Measurements from ENCODE around the gene NF2. TPM values are rescaled to one million over a fixed set of nuclear protein-coding genes. Genes with fewer than 3 reads are reported as not detected.

NF2 gene
- total RNA-seq, 2 donors from 2014 or later: 58.2 to 70.9 TPM

DNA sequence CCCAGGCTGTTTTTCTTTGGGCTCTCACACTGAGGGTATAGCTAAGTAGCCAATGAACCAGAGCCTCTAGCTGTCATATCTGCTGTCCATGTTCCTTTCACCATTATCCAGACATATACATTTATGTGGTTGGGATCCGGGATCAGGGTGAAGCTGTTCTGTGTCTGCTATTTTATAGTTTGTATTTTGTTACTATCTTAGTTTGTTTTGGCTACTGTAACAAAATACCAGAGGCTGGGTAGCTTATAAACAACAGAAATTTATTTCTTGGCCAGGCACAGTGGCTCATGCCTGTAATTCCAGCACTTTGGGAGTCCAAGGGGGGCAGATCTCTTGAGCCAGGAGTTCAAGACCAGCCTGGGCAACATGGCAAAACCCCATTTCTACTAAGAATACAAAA is 75.9 kb downstream of the NF2 start:
- H3K4me3 Mint-ChIP-seq: no peak overlapping the region
- no peak overlapping the region for H3K27ac Mint-ChIP-seq
- no peaks in the 10 kb centered on the region for H3K9me3 Mint-ChIP-seq
- H3K4me1 Mint-ChIP-seq (ENCODE audit: low read depth in 2 of 2): no peaks in the 10 kb centered on the region
- DNase-seq (ENCODE audit: low spot score): no peak
- H3K36me3 Mint-ChIP-seq: peaks cover 22% of the 10 kb centered on the region
- no peak for ATAC-seq
- H3K27me3 Mint-ChIP-seq: no peaks in the 10 kb centered on the region

DNA sequence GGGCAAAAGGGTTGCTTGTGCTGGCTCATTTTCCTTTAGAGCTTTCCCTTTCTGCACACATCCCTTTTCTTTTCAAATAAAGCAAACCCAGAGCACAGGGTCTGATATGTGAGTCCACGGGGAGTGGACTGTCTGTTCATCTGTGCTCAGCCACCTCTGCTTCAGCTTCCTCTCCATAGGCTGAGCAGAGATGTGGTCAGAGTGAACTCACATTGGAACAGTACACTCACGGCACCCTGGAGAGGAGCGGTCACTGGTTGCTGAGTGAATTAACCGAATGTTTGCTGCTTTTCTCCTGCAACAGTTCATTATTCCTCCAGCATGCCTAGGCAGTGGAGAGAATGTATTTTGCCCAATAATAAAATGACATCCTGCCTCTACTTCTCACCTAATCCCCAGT is 80.1 kb downstream of the NF2 start:
- DNase-seq (ENCODE audit: low spot score) (no peak), ATAC-seq (no peak)
- Mint-ChIP-seq H3K36me3 (peaks cover 6% of the 10 kb centered on the region), H3K4me3 (no peak overlapping the region), H3K4me1 (ENCODE audit: low read depth in 2 of 2) (no peaks in the 10 kb centered on the region), H3K27me3 (no peaks in the 10 kb centered on the region), H3K27ac (no peak overlapping the region), H3K9me3 (no peaks in the 10 kb centered on the region)

DNA sequence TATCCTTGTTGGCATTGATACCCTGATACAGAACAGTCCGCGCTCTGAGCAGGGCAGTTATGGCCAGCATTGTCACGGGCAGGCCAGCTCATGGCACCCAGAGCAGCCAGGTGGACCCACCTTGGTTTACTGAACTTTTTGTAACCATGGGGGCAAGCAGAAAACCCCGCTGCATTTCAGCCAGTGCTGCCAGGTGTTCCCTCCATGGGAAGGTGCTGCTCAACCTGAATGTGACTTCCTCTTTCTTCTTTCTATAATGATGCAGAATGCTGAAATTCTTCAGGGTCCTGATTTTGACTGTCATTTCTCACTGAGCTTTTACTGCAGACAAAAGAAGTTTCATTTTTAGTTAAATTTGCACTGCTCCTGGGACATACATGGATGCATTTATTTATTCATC is 80.8 kb downstream of the NF2 start:
- Mint-ChIP-seq H3K27me3 (no peaks in the 10 kb centered on the region), H3K36me3 (peaks cover 6% of the 10 kb centered on the region), H3K27ac (no peak overlapping the region), H3K4me1 (ENCODE audit: low read depth in 2 of 2) (no peaks in the 10 kb centered on the region), H3K9me3 (no peaks in the 10 kb centered on the region), H3K4me3 (no peak overlapping the region)
- DNase-seq (ENCODE audit: low spot score) (no peak), ATAC-seq (no peak)

DNA sequence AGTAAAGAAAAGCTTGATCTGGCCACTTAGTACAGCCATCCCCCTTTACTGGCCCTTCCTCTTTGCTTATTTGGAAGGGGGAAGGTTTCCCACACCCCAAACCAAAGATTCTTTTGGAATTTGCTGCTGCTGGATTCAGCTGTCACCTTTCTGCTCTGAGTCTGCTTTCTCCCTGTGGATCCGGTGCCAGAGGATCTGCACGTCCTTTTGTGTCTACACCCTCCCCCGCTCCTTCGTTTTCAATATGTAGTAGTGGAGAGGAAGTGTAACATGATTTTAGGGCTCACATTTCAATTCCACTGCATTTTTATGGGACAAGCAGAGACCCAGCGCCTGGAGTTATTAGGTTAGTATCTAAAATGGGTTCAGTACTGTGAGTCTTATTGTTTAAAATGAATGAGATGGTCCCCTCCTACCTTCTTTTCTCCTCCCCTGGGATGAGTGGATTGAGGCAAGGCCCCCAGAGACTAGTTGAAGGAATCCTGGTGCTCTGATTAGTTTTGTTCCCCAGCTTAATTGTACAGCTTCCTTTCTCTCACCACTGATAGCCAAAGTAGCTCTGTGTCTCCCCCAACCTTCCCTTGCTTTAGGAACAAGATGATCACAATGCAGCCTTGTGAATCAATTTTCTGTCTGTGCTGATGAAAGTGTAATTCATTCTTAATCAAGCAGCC is 85.9 kb downstream of the NF2 start:
- ATAC-seq: no peak
- H3K4me1 Mint-ChIP-seq (ENCODE audit: low read depth in 2 of 2): peaks cover 0 to 3% of the 10 kb centered on the region in 2 donors
- DNase-seq (ENCODE audit: low spot score): no peak
- H3K36me3 Mint-ChIP-seq: peaks cover 6% of the 10 kb centered on the region
- H3K4me3 Mint-ChIP-seq: no peak overlapping the region
- peak overlapping the region in 1 of 2 donors; percentile 15 for H3K27ac Mint-ChIP-seq
- H3K27me3 Mint-ChIP-seq: no peaks in the 10 kb centered on the region
- H3K9me3 Mint-ChIP-seq: no peaks in the 10 kb centered on the region

DNA sequence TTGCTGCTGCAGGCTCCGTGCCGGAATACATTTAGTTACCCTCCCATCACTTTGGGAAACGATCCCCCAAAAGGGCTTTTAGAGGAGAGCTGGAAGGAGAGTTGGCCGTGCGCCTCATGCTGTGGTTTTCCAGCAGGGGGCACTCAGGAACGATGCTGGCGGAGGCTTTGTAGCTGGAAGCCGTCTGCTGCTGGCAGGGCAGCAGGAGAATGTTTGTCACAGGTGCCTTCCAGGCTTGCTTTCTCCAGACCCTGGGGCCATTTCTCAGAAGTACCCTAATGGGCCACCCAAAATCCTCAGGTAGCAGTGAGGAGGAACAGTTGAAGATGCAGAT is 86.4 kb downstream of the NF2 start:
- no peak overlapping the region for H3K4me3 Mint-ChIP-seq
- peaks cover 6% of the 10 kb centered on the region for H3K36me3 Mint-ChIP-seq
- ATAC-seq (no peak), DNase-seq (ENCODE audit: low spot score) (no peak)
- H3K4me1 Mint-ChIP-seq (ENCODE audit: low read depth in 2 of 2): peaks cover 0 to 3% of the 10 kb centered on the region in 2 donors
- H3K9me3 Mint-ChIP-seq: no peaks in the 10 kb centered on the region
- peak overlapping the region in 1 of 2 donors; percentile 15 for H3K27ac Mint-ChIP-seq
- no peaks in the 10 kb centered on the region for H3K27me3 Mint-ChIP-seq

DNA sequence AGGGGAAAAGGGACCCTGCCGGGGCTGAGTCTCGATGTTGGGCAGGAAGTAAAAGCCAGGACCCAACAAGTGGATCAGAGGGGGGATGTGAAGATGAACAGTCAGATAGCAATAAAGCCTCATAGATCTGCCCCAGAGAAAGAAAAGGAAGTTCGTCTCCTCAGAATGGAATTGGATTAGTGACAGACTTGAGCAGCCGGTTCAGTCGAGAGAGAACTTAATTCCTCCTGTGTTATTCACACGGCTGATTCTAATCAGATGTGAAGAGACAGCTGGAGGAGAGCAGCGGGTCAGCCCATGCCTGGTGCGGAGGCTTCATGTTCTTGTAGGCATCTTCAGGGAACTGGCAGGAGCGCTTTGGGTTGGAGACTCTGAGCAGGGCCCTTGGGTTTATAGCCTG is 87.0 kb downstream of the NF2 start:
- Mint-ChIP-seq H3K9me3 (no peaks in the 10 kb centered on the region), H3K4me3 (no peak overlapping the region), H3K36me3 (peaks cover 6% of the 10 kb centered on the region), H3K27me3 (no peaks in the 10 kb centered on the region), H3K27ac (no peak overlapping the region), H3K4me1 (ENCODE audit: low read depth in 2 of 2) (peaks cover 0 to 3% of the 10 kb centered on the region in 2 donors)
- DNase-seq (ENCODE audit: low spot score) (no peak), ATAC-seq (no peak)

DNA sequence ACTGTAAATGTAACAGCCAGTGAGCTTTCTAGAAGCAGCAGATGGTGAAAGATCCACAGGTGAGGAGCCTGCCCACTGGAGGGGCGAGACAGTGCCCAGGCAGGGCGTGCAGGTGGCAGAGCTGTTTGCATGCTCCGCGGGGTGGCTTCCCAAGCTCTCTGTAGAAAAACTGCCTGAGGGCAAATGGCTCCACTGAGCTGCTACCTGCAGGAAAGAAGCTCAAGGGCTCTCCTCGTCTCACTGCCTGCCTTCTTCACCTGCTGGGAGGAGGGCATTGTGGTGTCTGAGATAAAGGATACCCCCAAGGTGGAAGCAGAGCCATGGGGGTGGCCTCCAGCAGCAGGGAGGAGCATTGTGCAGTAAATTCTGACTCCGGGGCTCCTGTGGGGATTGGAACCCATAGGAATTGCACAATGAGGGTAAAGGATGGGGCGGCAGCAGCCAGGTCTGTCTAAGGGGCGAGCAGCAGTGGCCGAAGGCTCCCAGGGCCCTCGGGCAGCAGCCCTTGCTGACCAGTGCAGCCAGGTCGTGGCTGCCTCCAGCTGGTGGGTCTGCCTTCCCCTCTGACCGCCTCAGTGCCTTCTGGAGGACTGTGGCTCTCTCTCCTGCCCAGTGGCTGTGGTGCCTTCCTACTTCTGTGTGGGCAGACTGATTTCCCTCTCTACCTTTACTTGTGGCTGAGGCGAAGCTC is 88.3 kb downstream of the NF2 start:
- no peak for DNase-seq (ENCODE audit: low spot score)
- Mint-ChIP-seq H3K4me1 (ENCODE audit: low read depth in 2 of 2) (peaks cover 0 to 3% of the 10 kb centered on the region in 2 donors), H3K27me3 (no peaks in the 10 kb centered on the region), H3K27ac (no peak overlapping the region), H3K9me3 (no peaks in the 10 kb centered on the region), H3K36me3 (peaks cover 3% of the 10 kb centered on the region), H3K4me3 (no peak overlapping the region)
- ATAC-seq: no peak

DNA sequence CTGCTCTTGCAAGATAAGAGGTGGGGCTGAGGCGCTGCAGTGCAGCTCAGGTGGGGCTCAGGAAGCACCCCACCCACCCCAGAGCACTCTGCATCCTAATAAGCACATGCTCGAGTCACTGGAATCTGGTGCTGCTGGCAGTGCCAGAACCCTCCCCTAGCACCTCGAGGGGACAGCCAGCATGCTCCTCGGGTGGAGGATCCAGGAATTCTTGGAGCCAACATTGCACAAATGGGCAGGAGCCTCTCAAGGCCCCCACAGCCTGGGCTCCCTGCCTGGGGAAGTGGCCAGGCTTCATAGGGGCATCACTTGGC is 88.9 kb downstream of the NF2 start:
- Mint-ChIP-seq H3K27ac (no peak overlapping the region), H3K9me3 (no peaks in the 10 kb centered on the region), H3K4me3 (no peak overlapping the region), H3K27me3 (no peaks in the 10 kb centered on the region), H3K36me3 (no peaks in the 10 kb centered on the region), H3K4me1 (ENCODE audit: low read depth in 2 of 2) (peaks cover 0 to 3% of the 10 kb centered on the region in 2 donors)
- ATAC-seq: no peak
- DNase-seq (ENCODE audit: low spot score): no peak

DNA sequence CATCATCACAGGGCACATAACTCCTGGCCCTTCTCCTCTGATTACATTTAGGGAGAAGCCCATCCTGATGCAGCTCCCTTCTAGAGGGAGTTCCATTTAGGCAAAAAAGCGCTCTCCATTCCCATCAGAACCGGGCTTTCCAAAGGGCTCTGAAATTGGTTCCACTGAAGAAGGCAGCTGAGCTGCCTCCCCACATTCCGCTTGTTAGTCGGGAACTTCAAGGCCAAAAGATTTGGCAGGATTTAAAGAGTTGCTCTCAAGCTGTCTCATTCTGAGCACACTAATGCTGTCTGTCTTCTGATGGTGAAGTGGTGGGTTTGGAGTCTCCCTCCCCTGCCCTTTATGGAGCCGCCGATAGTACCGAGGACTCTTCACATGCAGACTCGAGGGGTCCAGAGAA is 89.7 kb downstream of the NF2 start:
- H3K36me3 Mint-ChIP-seq: no peaks in the 10 kb centered on the region
- no peaks in the 10 kb centered on the region for H3K27me3 Mint-ChIP-seq
- H3K9me3 Mint-ChIP-seq: no peaks in the 10 kb centered on the region
- H3K4me1 Mint-ChIP-seq (ENCODE audit: low read depth in 2 of 2): peaks cover 0 to 3% of the 10 kb centered on the region in 2 donors
- no peak overlapping the region for H3K4me3 Mint-ChIP-seq
- ATAC-seq (no peak), DNase-seq (ENCODE audit: low spot score) (no peak)
- H3K27ac Mint-ChIP-seq: no peak overlapping the region

DNA sequence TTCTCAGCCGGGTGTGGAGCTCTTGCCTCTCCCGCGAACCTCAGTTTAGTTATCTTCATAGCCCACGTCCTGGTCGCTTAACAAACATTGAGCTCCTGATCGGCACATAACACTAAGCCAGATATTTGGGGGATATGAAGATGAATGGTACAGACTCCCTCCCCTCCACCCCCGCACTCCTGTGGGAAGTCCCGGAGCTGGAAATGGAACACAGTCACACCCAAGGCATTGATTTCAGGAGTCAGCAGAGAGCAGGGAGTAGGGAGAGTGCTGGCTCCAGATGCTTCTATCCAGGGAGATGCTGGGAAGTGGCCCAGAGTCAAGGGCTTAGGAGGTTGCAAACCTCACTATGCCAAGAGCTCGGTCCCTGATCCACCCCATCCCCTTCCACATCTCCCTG is 90.2 kb downstream of the NF2 start:
- ATAC-seq (no peak), DNase-seq (ENCODE audit: low spot score) (no peak)
- no peaks in the 10 kb centered on the region for H3K36me3 Mint-ChIP-seq
- peaks cover 0 to 3% of the 10 kb centered on the region in 2 donors for H3K4me1 Mint-ChIP-seq (ENCODE audit: low read depth in 2 of 2)
- no peak overlapping the region for H3K4me3 Mint-ChIP-seq
- H3K27me3 Mint-ChIP-seq: no peaks in the 10 kb centered on the region
- no peak overlapping the region for H3K27ac Mint-ChIP-seq
- H3K9me3 Mint-ChIP-seq: no peaks in the 10 kb centered on the region

DNA sequence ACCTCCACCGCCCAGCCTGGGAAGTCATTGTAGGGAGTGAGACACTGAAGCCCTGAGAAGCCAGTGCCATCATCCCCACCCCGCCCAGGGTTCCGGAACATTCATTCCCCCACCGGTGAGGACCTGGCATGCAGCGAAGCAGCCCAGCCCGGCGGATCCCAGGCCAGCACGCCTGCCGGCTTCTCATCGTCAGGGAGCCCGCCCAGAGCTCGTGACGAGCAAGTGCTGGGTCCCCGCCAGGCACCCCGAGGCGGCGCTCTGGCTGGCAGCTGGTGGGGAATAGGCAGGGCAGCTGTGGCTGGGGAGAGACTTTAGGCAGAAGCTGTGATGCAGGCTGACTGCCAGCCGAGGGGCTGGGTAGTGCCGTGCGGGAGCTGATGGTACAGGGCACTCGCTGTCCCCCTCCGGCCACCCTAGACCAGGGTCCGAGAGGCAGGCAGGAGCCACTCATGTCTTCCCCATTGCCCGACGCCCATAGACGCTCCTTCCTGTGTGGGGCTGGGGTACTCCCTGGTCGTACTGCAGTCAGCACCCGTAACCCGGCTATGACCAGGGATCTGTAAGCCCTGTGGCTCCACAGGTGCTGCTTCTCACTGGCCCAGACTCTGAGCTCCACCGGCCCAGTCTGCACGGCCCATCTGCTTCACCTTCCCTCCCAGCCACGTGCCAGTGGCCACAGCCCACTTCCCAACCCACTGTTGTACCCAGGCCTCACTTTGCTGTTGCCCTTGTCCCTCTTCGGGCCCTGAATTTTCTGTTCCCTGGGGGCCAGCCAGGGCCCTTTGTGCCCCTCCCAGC is 91.9 kb downstream of the NF2 start:
- H3K4me1 Mint-ChIP-seq (ENCODE audit: low read depth in 2 of 2): peaks cover 0 to 3% of the 10 kb centered on the region in 2 donors
- H3K36me3 Mint-ChIP-seq: no peaks in the 10 kb centered on the region
- no peaks in the 10 kb centered on the region for H3K27me3 Mint-ChIP-seq
- ATAC-seq (no peak), DNase-seq (ENCODE audit: low spot score) (no peak)
- H3K4me3 Mint-ChIP-seq: no peak overlapping the region
- no peak overlapping the region for H3K27ac Mint-ChIP-seq
- no peaks in the 10 kb centered on the region for H3K9me3 Mint-ChIP-seq

DNA sequence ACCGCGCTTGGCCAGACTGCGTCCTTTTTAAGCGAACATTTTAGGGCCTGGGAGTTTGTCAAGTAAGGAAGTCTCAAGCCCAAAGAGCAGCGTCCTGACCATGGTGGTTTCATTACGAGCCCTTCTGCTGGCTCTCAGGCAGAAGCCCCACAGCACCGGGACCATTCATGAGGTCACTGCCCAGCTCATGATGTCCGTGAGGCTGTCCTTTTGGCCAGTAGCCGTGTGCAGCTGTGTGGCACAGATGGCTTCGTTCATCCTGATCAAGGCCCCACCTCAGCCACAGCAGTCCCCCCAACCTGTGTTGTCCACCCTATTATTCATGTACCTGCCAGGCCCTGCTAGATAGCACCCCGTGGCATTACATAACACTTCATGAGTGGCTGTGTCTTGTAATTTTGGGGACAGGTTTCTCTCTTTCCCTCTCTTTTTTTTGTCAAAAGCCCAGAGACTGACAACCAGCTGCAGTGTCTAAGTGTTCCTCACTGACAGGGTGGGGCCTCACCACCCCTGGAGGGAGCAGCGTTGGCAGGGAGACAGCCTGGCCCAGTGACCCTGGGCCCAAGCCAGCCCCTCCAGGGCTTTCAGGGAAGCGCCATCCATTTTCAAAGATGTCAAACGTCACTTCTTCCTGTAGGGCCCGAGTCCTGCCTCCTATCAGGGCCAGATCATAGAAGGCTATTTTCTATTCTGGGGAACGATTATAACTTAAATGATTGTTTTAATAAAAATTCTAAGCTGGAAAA is 94.6 kb downstream of the NF2 start:
- H3K4me1 Mint-ChIP-seq (ENCODE audit: low read depth in 2 of 2): peaks cover 0 to 1% of the 10 kb centered on the region in 2 donors
- no peak overlapping the region for H3K27ac Mint-ChIP-seq
- no peaks in the 10 kb centered on the region for H3K27me3 Mint-ChIP-seq
- no peak overlapping the region for H3K4me3 Mint-ChIP-seq
- DNase-seq (ENCODE audit: low spot score): no peak
- no peak for ATAC-seq
- H3K36me3 Mint-ChIP-seq: no peaks in the 10 kb centered on the region
- no peaks in the 10 kb centered on the region for H3K9me3 Mint-ChIP-seq

DNA sequence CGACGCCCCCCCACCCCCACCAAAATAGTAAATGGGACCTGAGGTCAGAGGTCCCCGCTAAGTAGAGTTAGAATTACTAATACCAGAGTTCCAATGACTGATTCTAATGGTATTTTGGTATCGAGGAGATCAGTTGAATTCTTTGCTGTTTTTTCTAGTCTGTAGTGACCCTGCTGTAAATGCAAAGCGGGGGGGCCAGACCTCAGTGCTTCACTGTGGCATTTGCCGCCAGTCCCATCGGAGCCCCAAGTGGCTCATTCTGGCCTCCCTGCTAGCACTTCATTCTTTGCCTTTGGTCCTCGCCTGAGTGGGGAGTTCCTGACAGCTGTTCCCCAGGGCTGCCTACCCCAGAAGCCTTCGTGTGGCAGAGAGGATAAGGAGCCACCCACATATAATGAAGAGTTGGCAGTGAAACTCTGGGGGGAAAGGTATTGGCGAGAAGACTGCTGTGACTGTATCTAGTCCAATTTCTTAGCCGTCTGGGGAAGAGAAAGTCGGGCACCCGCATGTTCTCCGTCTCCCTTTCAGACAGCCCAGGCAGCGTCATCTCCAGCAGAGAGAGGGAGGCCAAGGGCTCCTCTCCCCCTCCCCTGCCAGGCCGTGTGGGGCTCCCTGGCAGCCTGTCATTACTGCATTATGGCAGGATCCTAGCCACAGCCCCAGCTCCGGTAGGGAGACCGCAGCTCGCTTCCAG is 96.9 kb downstream of the NF2 start:
- Mint-ChIP-seq H3K27ac (no peak overlapping the region), H3K27me3 (no peaks in the 10 kb centered on the region), H3K9me3 (no peaks in the 10 kb centered on the region)

More for the DNA sequence above, 96.9 kb downstream of the NF2 start:
- no peak for DNase-seq (ENCODE audit: low spot score)
- Mint-ChIP-seq H3K4me1 (ENCODE audit: low read depth in 2 of 2) (peaks cover 0 to 2% of the 10 kb centered on the region in 2 donors), H3K4me3 (no peak overlapping the region), H3K36me3 (no peaks in the 10 kb centered on the region)
- no peak for ATAC-seq

Data from natural killer cell treated with Interleukin-12 subunit alpha and Interleukin-12 subunit beta and Interleukin-15 and Interleukin-18, amount 100 ng/mL, for 72 hours (primary cell).